T-helper 22 cell (primary cell): ENCODE results near the gene ADAMTSL2.

Experiments used
- DNase-seq: peaks from one replicate; pipeline ENCODE4 v3.0.0-alpha.2; 2020; ENCODE audit warnings: low read depth

Gene ADAMTSL2

GRCh38 chr9:133589454-133590227 is 55.1 kb downstream of the ADAMTSL2 start:
- DNase-seq: no peak

- no peak for DNase-seq
Measured at GRCh38 chr9:133590231-133590855, 55.8 kb downstream of the ADAMTSL2 start.

GRCh38 chr9:133591116-133591910 is 56.8 kb downstream of the ADAMTSL2 start:
- no peak for DNase-seq

- DNase-seq: no peak
Measured at GRCh38 chr9:133591985-133592384, 57.5 kb downstream of the ADAMTSL2 start.

- DNase-seq: no peak
Measured at GRCh38 chr9:133592731-133593409, 58.4 kb downstream of the ADAMTSL2 start.

GRCh38 chr9:133593587-133594253 is 59.2 kb downstream of the ADAMTSL2 start:
- DNase-seq: no peak

- no peak for DNase-seq
Measured at GRCh38 chr9:133594310-133594709, 59.8 kb downstream of the ADAMTSL2 start.

- DNase-seq: no peak
Measured at GRCh38 chr9:133595910-133596309, 61.4 kb downstream of the ADAMTSL2 start.

GRCh38 chr9:133597316-133597957 is 62.9 kb downstream of the ADAMTSL2 start:
- no peak for DNase-seq

- DNase-seq: no peak
Measured at GRCh38 chr9:133598978-133599377, 64.5 kb downstream of the ADAMTSL2 start.

GRCh38 chr9:133599470-133600173 is 65.1 kb downstream of the ADAMTSL2 start:
- DNase-seq: no peak

GRCh38 chr9:133600739-133601138 is 66.2 kb downstream of the ADAMTSL2 start:
- no peak for DNase-seq

- no peak for DNase-seq
Measured at GRCh38 chr9:133601746-133602145, 67.2 kb downstream of the ADAMTSL2 start.

- no peak for DNase-seq
Measured at GRCh38 chr9:133602277-133602676, 67.8 kb downstream of the ADAMTSL2 start.

GRCh38 chr9:133603135-133603927 is 68.8 kb downstream of the ADAMTSL2 start:
- no peak for DNase-seq

GRCh38 chr9:133604214-133604613 is 69.7 kb downstream of the ADAMTSL2 start:
- no peak for DNase-seq

GRCh38 chr9:133604856-133605255 is 70.4 kb downstream of the ADAMTSL2 start:
- no peak for DNase-seq

- no peak for DNase-seq
Measured at GRCh38 chr9:133605446-133605845, 70.9 kb downstream of the ADAMTSL2 start.

- no peak for DNase-seq
Measured at GRCh38 chr9:133605856-133606707, 71.6 kb downstream of the ADAMTSL2 start.
